ENCODE results near the gene CEACAM20. TPM values are rescaled to one million over a fixed set of nuclear protein-coding genes. Genes with fewer than 3 reads are reported as not detected.

CEACAM20 gene
- total RNA-seq, 1 experiment from 2014 or later = not detected

DNA sequence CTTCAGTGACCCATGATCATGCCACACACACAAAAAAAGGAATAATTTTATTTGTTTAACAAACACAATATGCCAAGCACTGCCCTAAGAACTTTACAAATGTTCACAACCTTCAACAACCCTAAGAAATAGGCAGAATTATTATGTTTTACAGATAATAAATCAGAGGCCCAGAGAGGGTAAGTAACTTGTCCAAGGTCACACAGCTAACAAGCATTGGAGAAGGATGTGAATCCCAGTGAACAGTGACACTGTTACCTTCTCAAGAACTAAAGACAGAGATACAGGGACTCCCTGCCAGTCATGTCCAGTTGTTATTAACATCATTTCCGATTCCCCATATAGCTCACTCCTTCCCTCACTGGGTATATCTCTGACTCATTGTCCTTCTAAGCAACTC is 13.6 kb downstream of the CEACAM20 start:
- no peak overlapping the region for H3K4me3 ChIP-seq (replicated peaks in 1 of 2; ENCODE audit: low read depth in 1 of 2, low read length in 2 of 2)
- no peak overlapping the region for H3K9ac ChIP-seq (ENCODE audit: low read length)
- DNase-seq (ENCODE audit: low read depth, low spot score) (no peak), ATAC-seq (no peak)
- ChIA-PET RAD21 (ENCODE audit: low non-redundant PET in 1 of 2, low total read pairs in 2 of 2, uncharacterized antibody in 2 of 2, unreplicated experiment in 2 of 2) (no interaction called here), CTCF (no interaction called here), POLR2A (no interaction called here)
- H3K36me3 ChIP-seq (ENCODE audit: control insufficient read depth in 1 of 2, insufficient read depth in 2 of 2, low read length in 2 of 2) = no peaks in the 10 kb centered on the region
- BruUV-seq (replicated peaks) = no TSS peak
- no peaks in the 10 kb centered on the region for H3K27me3 ChIP-seq (ENCODE audit: insufficient read depth, low read length)
- intact Hi-C loops (cut with micrococcal nuclease) = no loop called here
- no peaks in the 10 kb centered on the region for H3K9me3 ChIP-seq (ENCODE audit: control insufficient read depth in 1 of 2, insufficient read depth in 1 of 2, low read depth in 1 of 2, low read length in 2 of 2)
- no peaks in the 10 kb centered on the region for H3K79me2 ChIP-seq (ENCODE audit: insufficient read depth, low read length)
- no peak overlapping the region for H3K27ac ChIP-seq (ENCODE audit: low read depth, low read length)
- no peaks in the 10 kb centered on the region for H4K20me1 ChIP-seq (ENCODE audit: insufficient read depth)
- H2AFZ ChIP-seq (ENCODE audit: low read depth, low read length, poor library complexity, severe bottlenecking) = no peak overlapping the region
- TF ChIP-seq, protein P1, sequence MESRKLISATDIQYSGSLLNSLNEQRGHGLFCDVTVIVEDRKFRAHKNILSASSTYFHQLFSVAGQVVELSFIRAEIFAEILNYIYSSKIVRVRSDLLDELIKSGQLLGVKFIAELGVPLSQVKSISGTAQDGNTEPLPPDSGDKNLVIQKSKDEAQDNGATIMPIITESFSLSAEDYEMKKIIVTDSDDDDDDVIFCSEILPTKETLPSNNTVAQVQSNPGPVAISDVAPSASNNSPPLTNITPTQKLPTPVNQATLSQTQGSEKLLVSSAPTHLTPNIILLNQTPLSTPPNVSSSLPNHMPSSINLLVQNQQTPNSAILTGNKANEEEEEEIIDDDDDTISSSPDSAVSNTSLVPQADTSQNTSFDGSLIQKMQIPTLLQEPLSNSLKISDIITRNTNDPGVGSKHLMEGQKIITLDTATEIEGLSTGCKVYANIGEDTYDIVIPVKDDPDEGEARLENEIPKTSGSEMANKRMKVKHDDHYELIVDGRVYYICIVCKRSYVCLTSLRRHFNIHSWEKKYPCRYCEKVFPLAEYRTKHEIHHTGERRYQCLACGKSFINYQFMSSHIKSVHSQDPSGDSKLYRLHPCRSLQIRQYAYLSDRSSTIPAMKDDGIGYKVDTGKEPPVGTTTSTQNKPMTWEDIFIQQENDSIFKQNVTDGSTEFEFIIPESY (IDR thresholded peaks at IDR 0.05; ENCODE audit: extremely low read depth, insufficient replicate concordance, low read length) = no peak
- TF ChIP-seq JUND (IDR thresholded peaks at IDR 0.05) (no peak), ZNF274 (IDR thresholded peaks at IDR 0.05; ENCODE audit: low read depth, low read length) (no peak), EGR1 (IDR thresholded peaks at IDR 0.05; ENCODE audit: low read depth) (no peak), SIN3A (IDR thresholded peaks at IDR 0.05; ENCODE audit: low read depth) (no peak), CEBPB (IDR thresholded peaks at IDR 0.05; ENCODE audit: low read depth) (no peak), SRF (IDR thresholded peaks at IDR 0.05; ENCODE audit: low read depth) (no peak), EZH2 (IDR thresholded peaks at IDR 0.05) (no peak), ZFX (IDR thresholded peaks at IDR 0.05) (no peak), POLR2A (IDR thresholded peaks at IDR 0.05; ENCODE audit: borderline replicate concordance, extremely low read depth, insufficient read depth, insufficient read length) (no peak), EZH2phosphoT487 (IDR thresholded peaks at IDR 0.05; ENCODE audit: borderline replicate concordance) (no peak), TCF7L2 (IDR thresholded peaks at IDR 0.05; ENCODE audit: borderline replicate concordance, extremely low read depth, insufficient read depth, insufficient read length) (no peak), YY1 (IDR thresholded peaks at IDR 0.05; ENCODE audit: extremely low read depth, insufficient replicate concordance, low read depth, low read length) (no peak), CBX3 (IDR thresholded peaks at IDR 0.05; ENCODE audit: low read depth) (no peak), RAD21 (IDR thresholded peaks at IDR 0.05; ENCODE audit: low read depth) (no peak), FOSL1 (IDR thresholded peaks at IDR 0.05; ENCODE audit: low read depth) (no peak), ELF1 (IDR thresholded peaks at IDR 0.05; ENCODE audit: borderline replicate concordance, low read depth) (no peak)
- TF ChIP-seq, protein P2, sequence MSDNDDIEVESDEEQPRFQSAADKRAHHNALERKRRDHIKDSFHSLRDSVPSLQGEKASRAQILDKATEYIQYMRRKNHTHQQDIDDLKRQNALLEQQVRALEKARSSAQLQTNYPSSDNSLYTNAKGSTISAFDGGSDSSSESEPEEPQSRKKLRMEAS (IDR thresholded peaks at IDR 0.05) = no peak
- TF ChIP-seq, protein P3, sequence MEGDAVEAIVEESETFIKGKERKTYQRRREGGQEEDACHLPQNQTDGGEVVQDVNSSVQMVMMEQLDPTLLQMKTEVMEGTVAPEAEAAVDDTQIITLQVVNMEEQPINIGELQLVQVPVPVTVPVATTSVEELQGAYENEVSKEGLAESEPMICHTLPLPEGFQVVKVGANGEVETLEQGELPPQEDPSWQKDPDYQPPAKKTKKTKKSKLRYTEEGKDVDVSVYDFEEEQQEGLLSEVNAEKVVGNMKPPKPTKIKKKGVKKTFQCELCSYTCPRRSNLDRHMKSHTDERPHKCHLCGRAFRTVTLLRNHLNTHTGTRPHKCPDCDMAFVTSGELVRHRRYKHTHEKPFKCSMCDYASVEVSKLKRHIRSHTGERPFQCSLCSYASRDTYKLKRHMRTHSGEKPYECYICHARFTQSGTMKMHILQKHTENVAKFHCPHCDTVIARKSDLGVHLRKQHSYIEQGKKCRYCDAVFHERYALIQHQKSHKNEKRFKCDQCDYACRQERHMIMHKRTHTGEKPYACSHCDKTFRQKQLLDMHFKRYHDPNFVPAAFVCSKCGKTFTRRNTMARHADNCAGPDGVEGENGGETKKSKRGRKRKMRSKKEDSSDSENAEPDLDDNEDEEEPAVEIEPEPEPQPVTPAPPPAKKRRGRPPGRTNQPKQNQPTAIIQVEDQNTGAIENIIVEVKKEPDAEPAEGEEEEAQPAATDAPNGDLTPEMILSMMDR (IDR thresholded peaks at IDR 0.05 in 2 of 3, conservative IDR thresholded peaks at IDR 0.05 in 1 of 3; ENCODE audit: borderline replicate concordance in 1 of 3, insufficient read depth in 1 of 3, low read depth in 2 of 3, low read length in 2 of 3) = no peak
- TF ChIP-seq, protein P4, sequence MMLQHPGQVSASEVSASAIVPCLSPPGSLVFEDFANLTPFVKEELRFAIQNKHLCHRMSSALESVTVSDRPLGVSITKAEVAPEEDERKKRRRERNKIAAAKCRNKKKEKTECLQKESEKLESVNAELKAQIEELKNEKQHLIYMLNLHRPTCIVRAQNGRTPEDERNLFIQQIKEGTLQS (IDR thresholded peaks at IDR 0.05) = no peak
- H3K4me1 ChIP-seq (ENCODE audit: control insufficient read depth in 1 of 2, insufficient read depth in 2 of 2, low read length in 2 of 2) = no peaks in the 10 kb centered on the region
- H3K4me2 ChIP-seq (ENCODE audit: low read length) = no peak overlapping the region
- no peaks in the 10 kb centered on the region for H3K9me2 ChIP-seq (ENCODE audit: insufficient read depth)
